ENCODE measurements around the gene NRK.
"Not testable (repeated sequence)": the region's sequence is repeated elsewhere in the genome, so short reads cannot be mapped to it uniquely, and the experiment has no call there.

The NRK gene

DNA sequence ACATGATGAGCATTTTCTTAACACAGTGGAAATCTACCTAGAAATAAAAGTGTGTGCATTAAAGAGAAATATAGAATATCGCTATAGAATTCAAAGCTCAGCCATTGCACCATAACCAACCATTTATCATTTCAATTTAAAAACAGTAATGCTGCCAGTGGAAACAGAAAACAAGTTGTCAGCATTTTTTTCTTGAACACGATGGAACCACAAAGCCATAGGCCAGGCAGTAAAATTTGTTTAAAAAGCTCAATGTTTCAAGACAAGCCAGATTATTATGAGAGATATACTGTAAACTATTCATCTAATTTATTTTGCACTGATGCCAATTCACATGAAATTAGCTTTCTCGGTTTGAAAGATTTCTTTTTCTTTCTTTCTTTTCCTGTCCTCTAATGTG is 46.7 kb upstream of the NRK start:
- ChIA-PET CTCF (no interaction called here), POLR2A (no interaction called here)
- no peaks in the 10 kb centered on the region for H3K36me3 ChIP-seq (ENCODE audit: control insufficient read depth in 2 of 2, insufficient read depth in 1 of 2, low read length in 2 of 2)
- H3K9me3 ChIP-seq (ENCODE audit: control insufficient read depth, insufficient read depth, low read depth, low read length), result no peaks in the 10 kb centered on the region
- no peak overlapping the region for H3K4me3 ChIP-seq (ENCODE audit: low read depth, low read length)
- H3K4me1 ChIP-seq (ENCODE audit: control insufficient read depth, insufficient read depth, low read length), result no peaks in the 10 kb centered on the region
- no peak overlapping the region for H3K27ac ChIP-seq (ENCODE audit: extremely low read depth, low read depth, low read length)
- no peak for TF ChIP-seq ZNF561 (tag by site-specific recombination; IDR thresholded peaks at IDR 0.05; ENCODE audit: borderline replicate concordance)

DNA sequence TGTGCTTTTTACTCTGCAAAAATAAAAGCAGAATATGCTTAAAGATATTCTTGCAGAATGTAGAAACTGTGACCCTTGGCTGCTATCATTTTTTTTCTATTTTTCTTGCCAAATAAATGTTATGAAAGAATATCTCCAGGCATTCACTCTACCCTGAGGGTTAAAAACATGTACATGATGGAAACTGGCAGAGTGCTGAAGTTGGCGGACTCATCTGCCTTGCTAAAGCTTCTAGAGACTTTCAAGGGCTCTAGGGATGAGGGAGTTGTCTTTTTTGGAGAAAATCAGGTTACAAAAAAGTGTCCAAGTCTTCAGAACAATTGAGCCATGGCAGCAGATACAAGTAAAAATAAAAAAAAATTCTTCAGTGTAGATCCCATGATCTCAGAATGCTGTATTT is 40.5 kb upstream of the NRK start:
- TF ChIP-seq REPIN1 (tag by site-specific recombination; IDR thresholded peaks at IDR 0.05; ENCODE audit: low read depth) (no peak), SP3 (tag by site-specific recombination; IDR thresholded peaks at IDR 0.05) (no peak), ZNF664 (tag by site-specific recombination; IDR thresholded peaks at IDR 0.05) (no peak), ZNF174 (tag by site-specific recombination; IDR thresholded peaks at IDR 0.05) (no peak), ZNF768 (tag by site-specific recombination; IDR thresholded peaks at IDR 0.05) (no peak), ZNF366 (tag by site-specific recombination; conservative IDR thresholded peaks at IDR 0.05) (no peak), SCRT2 (tag by site-specific recombination; IDR thresholded peaks at IDR 0.05) (no peak), ZNF747 (tag by site-specific recombination; IDR thresholded peaks at IDR 0.05) (no peak), MYNN (tag by site-specific recombination; IDR thresholded peaks at IDR 0.05; ENCODE audit: borderline replicate concordance) (no peak), ZFP69B (tag by site-specific recombination; IDR thresholded peaks at IDR 0.05) (no peak), SP7 (tag by site-specific recombination; IDR thresholded peaks at IDR 0.05) (no peak), ZIC2 (tag by site-specific recombination; IDR thresholded peaks at IDR 0.05) (no peak), ZNF670 (tag by site-specific recombination; IDR thresholded peaks at IDR 0.05; ENCODE audit: low read depth) (no peak)
- TF ChIP-seq, protein P1, sequence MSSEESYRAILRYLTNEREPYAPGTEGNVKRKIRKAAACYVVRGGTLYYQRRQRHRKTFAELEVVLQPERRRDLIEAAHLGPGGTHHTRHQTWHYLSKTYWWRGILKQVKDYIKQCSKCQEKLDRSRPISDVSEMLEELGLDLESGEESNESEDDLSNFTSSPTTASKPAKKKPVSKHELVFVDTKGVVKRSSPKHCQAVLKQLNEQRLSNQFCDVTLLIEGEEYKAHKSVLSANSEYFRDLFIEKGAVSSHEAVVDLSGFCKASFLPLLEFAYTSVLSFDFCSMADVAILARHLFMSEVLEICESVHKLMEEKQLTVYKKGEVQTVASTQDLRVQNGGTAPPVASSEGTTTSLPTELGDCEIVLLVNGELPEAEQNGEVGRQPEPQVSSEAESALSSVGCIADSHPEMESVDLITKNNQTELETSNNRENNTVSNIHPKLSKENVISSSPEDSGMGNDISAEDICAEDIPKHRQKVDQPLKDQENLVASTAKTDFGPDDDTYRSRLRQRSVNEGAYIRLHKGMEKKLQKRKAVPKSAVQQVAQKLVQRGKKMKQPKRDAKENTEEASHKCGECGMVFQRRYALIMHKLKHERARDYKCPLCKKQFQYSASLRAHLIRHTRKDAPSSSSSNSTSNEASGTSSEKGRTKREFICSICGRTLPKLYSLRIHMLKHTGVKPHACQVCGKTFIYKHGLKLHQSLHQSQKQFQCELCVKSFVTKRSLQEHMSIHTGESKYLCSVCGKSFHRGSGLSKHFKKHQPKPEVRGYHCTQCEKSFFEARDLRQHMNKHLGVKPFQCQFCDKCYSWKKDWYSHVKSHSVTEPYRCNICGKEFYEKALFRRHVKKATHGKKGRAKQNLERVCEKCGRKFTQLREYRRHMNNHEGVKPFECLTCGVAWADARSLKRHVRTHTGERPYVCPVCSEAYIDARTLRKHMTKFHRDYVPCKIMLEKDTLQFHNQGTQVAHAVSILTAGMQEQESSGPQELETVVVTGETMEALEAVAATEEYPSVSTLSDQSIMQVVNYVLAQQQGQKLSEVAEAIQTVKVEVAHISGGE (tag by site-specific recombination; conservative IDR thresholded peaks at IDR 0.05; ENCODE audit: low read depth), result no peak
- TF ChIP-seq, protein P2, sequence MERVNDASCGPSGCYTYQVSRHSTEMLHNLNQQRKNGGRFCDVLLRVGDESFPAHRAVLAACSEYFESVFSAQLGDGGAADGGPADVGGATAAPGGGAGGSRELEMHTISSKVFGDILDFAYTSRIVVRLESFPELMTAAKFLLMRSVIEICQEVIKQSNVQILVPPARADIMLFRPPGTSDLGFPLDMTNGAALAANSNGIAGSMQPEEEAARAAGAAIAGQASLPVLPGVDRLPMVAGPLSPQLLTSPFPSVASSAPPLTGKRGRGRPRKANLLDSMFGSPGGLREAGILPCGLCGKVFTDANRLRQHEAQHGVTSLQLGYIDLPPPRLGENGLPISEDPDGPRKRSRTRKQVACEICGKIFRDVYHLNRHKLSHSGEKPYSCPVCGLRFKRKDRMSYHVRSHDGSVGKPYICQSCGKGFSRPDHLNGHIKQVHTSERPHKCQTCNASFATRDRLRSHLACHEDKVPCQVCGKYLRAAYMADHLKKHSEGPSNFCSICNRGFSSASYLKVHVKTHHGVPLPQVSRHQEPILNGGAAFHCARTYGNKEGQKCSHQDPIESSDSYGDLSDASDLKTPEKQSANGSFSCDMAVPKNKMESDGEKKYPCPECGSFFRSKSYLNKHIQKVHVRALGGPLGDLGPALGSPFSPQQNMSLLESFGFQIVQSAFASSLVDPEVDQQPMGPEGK (tag by site-specific recombination; IDR thresholded peaks at IDR 0.05), result no peak
- ChIA-PET CTCF (interaction anchor here (0.7 kb wide), 1 partner anchor 31 kb away, joined by 3 read pairs; no protein-coding TSS in a partner anchor), POLR2A (no interaction called here)
- Histone ChIP-seq H3K27ac (ENCODE audit: extremely low read depth, low read depth, low read length) (no peak overlapping the region), H3K36me3 (ENCODE audit: control insufficient read depth in 2 of 2, insufficient read depth in 1 of 2, low read length in 2 of 2) (no peaks in the 10 kb centered on the region), H3K9me3 (ENCODE audit: control insufficient read depth, insufficient read depth, low read depth, low read length) (no peaks in the 10 kb centered on the region), H3K4me1 (ENCODE audit: control insufficient read depth, insufficient read depth, low read length) (no peaks in the 10 kb centered on the region), H3K4me3 (ENCODE audit: low read depth, low read length) (no peak overlapping the region)

DNA sequence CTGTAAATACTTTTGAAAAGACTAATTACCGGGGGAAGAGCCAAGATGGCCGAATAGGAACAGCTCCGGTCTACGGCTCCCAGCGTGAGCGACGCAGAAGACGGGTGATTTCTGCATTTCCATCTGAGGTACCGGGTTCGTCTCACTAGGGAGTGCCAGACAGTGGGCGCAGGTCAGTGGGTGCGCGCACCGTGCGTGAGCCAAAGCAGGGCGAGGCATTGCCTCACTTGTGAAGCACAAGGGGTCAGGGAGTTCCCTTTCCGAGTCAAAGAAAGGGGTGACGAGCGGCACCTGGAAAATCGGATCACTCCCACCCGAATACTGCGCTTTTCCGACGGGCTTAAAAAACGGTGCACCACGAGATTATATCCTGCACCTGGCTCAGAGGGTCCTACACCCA is 25.5 kb upstream of the NRK start:
- H3K36me3 ChIP-seq (ENCODE audit: control insufficient read depth in 2 of 2, insufficient read depth in 1 of 2, low read length in 2 of 2); H3K9me3 ChIP-seq (ENCODE audit: control insufficient read depth, insufficient read depth, low read depth, low read length); H3K4me1 ChIP-seq (ENCODE audit: control insufficient read depth, insufficient read depth, low read length); POLR2A ChIA-PET; H3K4me3 ChIP-seq (ENCODE audit: low read depth, low read length); H3K27ac ChIP-seq (ENCODE audit: extremely low read depth, low read depth, low read length); CTCF ChIA-PET: not testable (repeated sequence)

Data from HEK293 (cell line).